NB4 (cell line): ENCODE data around the gene MCC.

Experiments used
- DNase-seq: peaks from one replicate; pipeline ENCODE4 v3.0.0; 2010; ENCODE audit warnings: low read depth
- H3K4me3 ChIP-seq: one replicate; pipeline ENCODE4 v1.5.1; 2011; ENCODE audit warnings: mild to moderate bottlenecking, low read depth, low read length, moderate library complexity
- CTCF ChIP-seq: IDR thresholded peaks from one replicate; pipeline ENCODE4 v1.5.1; 2012; ENCODE audit warnings: low read depth, low read length
- MYC ChIP-seq: IDR thresholded peaks from 2 replicates; pipeline ENCODE4 v1.6.1; 2011; ENCODE audit warnings: low read depth, low read length
- POLR2A ChIP-seq: IDR thresholded peaks from 2 replicates; pipeline ENCODE4 v1.6.1; 2011; ENCODE audit warnings: mild to moderate bottlenecking; ENCODE audit not compliant: insufficient read length; ENCODE audit errors: extremely low read depth
- TF ChIP-seq, protein P1 (sequence below): IDR thresholded peaks from 2 replicates; pipeline ENCODE4 v1.6.1; 2011; ENCODE audit warnings: low read depth, low read length

Gene MCC

DNA sequence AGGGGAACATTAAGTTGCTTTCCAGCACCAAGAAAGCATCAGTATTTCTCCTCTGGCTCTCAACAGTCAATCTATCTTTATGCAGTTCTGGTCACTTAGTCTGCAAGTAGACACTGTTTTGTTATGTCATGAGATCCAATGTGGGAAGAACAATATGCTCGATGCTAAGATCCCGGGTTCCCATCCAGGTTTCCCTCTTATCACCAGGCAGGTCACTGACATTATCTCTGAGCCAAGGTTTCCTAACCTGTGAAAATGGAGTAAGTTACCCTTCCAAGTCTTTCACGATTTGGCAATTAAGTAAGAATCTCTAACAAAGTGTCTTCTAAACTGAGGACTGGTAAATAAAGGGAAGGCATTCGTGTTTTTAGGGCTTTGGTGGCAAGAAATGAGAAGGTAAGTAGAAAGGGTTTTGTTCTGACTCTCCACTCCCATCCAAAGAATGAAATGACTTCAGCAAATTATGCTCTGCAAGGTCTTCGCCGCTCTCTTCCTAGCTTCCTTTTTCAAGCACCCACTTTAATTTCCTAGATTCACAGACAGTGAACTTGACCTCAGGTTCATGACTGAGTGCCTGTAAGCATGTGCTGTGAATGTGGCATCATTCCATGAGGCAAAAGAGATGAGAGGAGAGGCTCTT, 425.3 kb downstream of the MCC start:
- H3K4me3 ChIP-seq: no peak overlapping the region
- TF ChIP-seq POLR2A (no peak), CTCF (no peak), MYC (no peak)
- TF ChIP-seq, protein P1, sequence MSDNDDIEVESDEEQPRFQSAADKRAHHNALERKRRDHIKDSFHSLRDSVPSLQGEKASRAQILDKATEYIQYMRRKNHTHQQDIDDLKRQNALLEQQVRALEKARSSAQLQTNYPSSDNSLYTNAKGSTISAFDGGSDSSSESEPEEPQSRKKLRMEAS: no peak
- no peak for DNase-seq

GRCh38 chr5:113061846-113062780, 426.1 kb downstream of the MCC start:
- TF ChIP-seq, protein P1: no peak
- TF ChIP-seq CTCF: no peak
- TF ChIP-seq POLR2A: no peak
- TF ChIP-seq MYC: no peak
- no peak overlapping the region for H3K4me3 ChIP-seq
- no peak for DNase-seq

- no peak overlapping the region for H3K4me3 ChIP-seq
- DNase-seq: no peak
- TF ChIP-seq, protein P1: no peak
- TF ChIP-seq POLR2A: no peak
- TF ChIP-seq CTCF: no peak
- TF ChIP-seq MYC: no peak
These were observed 427.7 kb downstream of the MCC start for GRCh38 chr5:113060408-113061025.

DNA sequence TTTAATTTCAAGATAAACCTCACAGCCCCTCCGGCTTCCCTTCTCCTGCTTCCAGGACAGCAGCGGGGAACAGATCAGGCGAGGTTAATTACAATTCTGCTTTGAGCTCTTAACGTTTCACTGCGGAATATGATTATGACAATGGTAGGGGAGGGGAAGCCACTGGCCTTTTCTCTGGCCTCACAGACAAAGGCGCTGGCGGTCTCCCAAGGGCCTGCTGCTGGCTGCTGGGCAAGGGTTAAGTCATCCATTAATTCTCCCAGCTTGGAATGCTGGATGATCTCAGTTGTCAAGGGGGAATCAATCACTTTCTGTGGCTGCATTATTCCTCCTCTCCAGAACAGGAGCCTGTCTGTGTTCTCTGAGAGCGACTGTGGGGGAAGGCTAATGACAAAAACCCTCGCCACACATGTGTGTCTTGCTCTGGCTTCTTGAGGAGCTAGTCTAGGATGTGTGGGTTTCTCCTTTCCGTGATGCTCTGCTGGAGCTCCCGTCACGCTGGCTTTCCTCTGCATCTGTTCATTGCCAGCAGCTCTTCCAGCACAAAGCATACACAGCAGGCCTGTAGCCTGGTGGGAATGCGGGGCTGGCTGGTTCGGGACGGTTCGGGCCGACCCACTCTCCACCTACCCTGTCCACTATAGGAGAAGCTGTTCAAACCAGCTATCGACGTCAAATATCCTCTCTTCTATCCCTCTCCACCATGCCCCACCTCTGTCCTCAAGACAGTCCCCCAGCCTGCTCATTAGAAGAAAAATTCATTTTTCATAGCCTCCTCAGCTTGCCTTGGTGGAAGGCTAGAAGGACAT, 428.8 kb downstream of the MCC start:
- DNase-seq: no peak
- TF ChIP-seq MYC (no peak), POLR2A (no peak), CTCF (no peak)
- TF ChIP-seq, protein P1: no peak
- H3K4me3 ChIP-seq: no peak overlapping the region

- TF ChIP-seq MYC (no peak), POLR2A (no peak), CTCF (no peak)
- TF ChIP-seq, protein P1: no peak
- no peak for DNase-seq
- H3K4me3 ChIP-seq: no peak overlapping the region
These were observed 429.5 kb downstream of the MCC start for GRCh38 chr5:113058706-113059226.
